Endothelial cell of umbilical vein (primary cell): Measurements from ENCODE around the gene CHST15. TPM values are rescaled to one million over a fixed set of nuclear protein-coding genes. Genes with fewer than 3 reads are reported as not detected.

Experiments
- BruUV-seq: library from RNA; stranded (reverse); fragments of 400-500 nt; replicated peaks from 2 replicates; lab custom pipeline; 2021; lab: Mats Ljungman, UMichigan
- CTCF ChIA-PET: fragments of 300-600, 350-600 bp; sonication (Branson Sonifier 250); formaldehyde crosslinking; loops from one replicate; lab custom pipeline; 2021; ENCODE audit warnings: antibody characterized with exemption, inconsistent platforms; lab: Charles Lee
- POLR2A ChIA-PET: fragments of 300-600, 350-600 bp; sonication (Branson Sonifier 250); formaldehyde crosslinking; loops from one replicate; lab custom pipeline; 2021; ENCODE audit warnings: antibody characterized with exemption, inconsistent platforms; lab: Charles Lee
- DNase-seq: peaks from one replicate; pipeline ENCODE4 v3.0.0-alpha.2; 2011; ENCODE audit warnings: low read depth, low spot score
- FAIRE-seq: peaks from 2 replicates; lab custom pipeline; 2011; peaks lifted over from hg19 to GRCh38; lab: Jason Lieb, UNC
- H2AFZ ChIP-seq: 2 replicates; pipeline ENCODE4 v1.6.0; 2012; ENCODE audit warnings: low read depth, low read length, control low read depth, inconsistent platforms
- H3K27ac ChIP-seq: 2 replicates; pipeline ENCODE4 v1.5.1; 2011; ENCODE audit warnings: low read depth, mild to moderate bottlenecking, control low read depth, low read length, moderate library complexity; ENCODE audit not compliant: insufficient read depth
- H3K27me3 ChIP-seq, 2 experiments: 2 replicates each; pipeline versions ENCODE4 v1.6.0 to v1.6.1; 2011; ENCODE audit warnings: low read length in 2 of 2, mixed read lengths in 1 of 2; ENCODE audit not compliant: control insufficient read depth in 2 of 2, insufficient read depth in 2 of 2
- H3K36me3 ChIP-seq, 2 experiments: 2 replicates in 1 of 2; 3 replicates in 1 of 2; pipeline ENCODE4 v1.5.1; 2011; ENCODE audit warnings: low read length in 2 of 2, mild to moderate bottlenecking in 1 of 2, moderate library complexity in 1 of 2; ENCODE audit not compliant: control insufficient read depth in 2 of 2, insufficient read depth in 2 of 2; ENCODE audit errors: extremely low read depth in 1 of 2
- H3K4me1 ChIP-seq: 3 replicates; pipeline ENCODE4 v1.5.1; 2011; ENCODE audit warnings: mild to moderate bottlenecking, low read length; ENCODE audit not compliant: control insufficient read depth, insufficient read depth; ENCODE audit errors: extremely low read depth
- H3K4me2 ChIP-seq: 2 replicates; pipeline ENCODE4 v1.6.1; 2011; ENCODE audit warnings: low read length, control low read depth, mixed read lengths; ENCODE audit not compliant: insufficient read depth
- H3K4me3 ChIP-seq, 3 experiments: fragments of 200-600 bp in 1 of 3; sonication (generic), shearing (Covaris generic) in 1 of 3; replicated peaks in 1 of 3; 2 replicates each; pipeline ENCODE4 v1.5.1; 2011 to 2016; ENCODE audit warnings: control low read depth in 3 of 3, low read length in 3 of 3, mild to moderate bottlenecking in 2 of 3, inconsistent platforms in 1 of 3, low read depth in 1 of 3, moderate library complexity in 1 of 3; ENCODE audit not compliant: insufficient read depth in 1 of 3
- H3K79me2 ChIP-seq: 2 replicates; pipeline ENCODE4 v1.6.0; 2012; ENCODE audit warnings: low read length, inconsistent platforms; ENCODE audit not compliant: control insufficient read depth, insufficient read depth
- H3K9ac ChIP-seq: replicated peaks from 2 replicates; pipeline ENCODE3; 2011; ENCODE audit warnings: low read length, control low read depth; ENCODE audit not compliant: insufficient read depth; ENCODE audit errors: extremely low read depth
- H3K9me1 ChIP-seq: replicated peaks from 3 replicates; pipeline ENCODE4 v1.6.0; 2011; ENCODE audit warnings: mild to moderate bottlenecking, low read length; ENCODE audit not compliant: control insufficient read depth, insufficient read depth; ENCODE audit errors: extremely low read depth
- H3K9me3 ChIP-seq: replicated peaks from 2 replicates; pipeline ENCODE4 v1.5.1; 2012; ENCODE audit warnings: low read length, inconsistent platforms; ENCODE audit not compliant: control insufficient read depth, insufficient read depth
- H4K20me1 ChIP-seq: replicated peaks from 2 replicates; pipeline ENCODE3; 2011; ENCODE audit warnings: mild to moderate bottlenecking, low read length; ENCODE audit not compliant: control insufficient read depth, insufficient read depth; ENCODE audit errors: extremely low read depth
- EZH2 ChIP-seq: IDR thresholded peaks from 2 replicates; pipeline ENCODE4 v1.6.1; 2012; ENCODE audit warnings: borderline replicate concordance, low read depth, mild to moderate bottlenecking, moderate library complexity, low read length, inconsistent platforms; ENCODE audit not compliant: severe bottlenecking
- FOS ChIP-seq: IDR thresholded peaks from 2 replicates; pipeline ENCODE4 v1.6.1; 2011; ENCODE audit warnings: mild to moderate bottlenecking, low read length, moderate library complexity, borderline replicate concordance; ENCODE audit not compliant: insufficient read depth
- GATA2 ChIP-seq: IDR thresholded peaks from 2 replicates; pipeline ENCODE4 v1.7.0; 2011; ENCODE audit warnings: low read depth, mild to moderate bottlenecking, moderate library complexity, mixed read lengths, low read length; ENCODE audit not compliant: insufficient read length, insufficient read depth
- JUN ChIP-seq: IDR thresholded peaks from 2 replicates; pipeline ENCODE4 v1.6.1; 2011; ENCODE audit warnings: borderline replicate concordance, low read depth; ENCODE audit not compliant: insufficient read length, insufficient read depth
- MYC ChIP-seq: IDR thresholded peaks from one replicate; pipeline ENCODE4 v1.6.1; 2011; ENCODE audit warnings: mild to moderate bottlenecking, low read depth, low read length
- POLR2A ChIP-seq: IDR thresholded peaks from 2 replicates; pipeline ENCODE4 v1.6.1; 2012; ENCODE audit warnings: low read depth, mild to moderate bottlenecking, control low read depth, low read length
- POLR2AphosphoS5 ChIP-seq: IDR thresholded peaks from 2 replicates; pipeline ENCODE4 v1.6.1; 2012; ENCODE audit warnings: low read depth, mild to moderate bottlenecking, control low read depth, low read length, moderate library complexity; ENCODE audit not compliant: insufficient read depth
- dilution Hi-C: fragments of 300-500 bp; cut with MboI; formaldehyde crosslinking; loops from one replicate; pipeline ENCODE4 v1.15.0; 2019; ENCODE audit warnings: low sequenced_read_pairs; ENCODE audit not compliant: extremely low pct_ligation_motif_present
- intact Hi-C: fragments of 100-400 bp; cut with micrococcal nuclease; formaldehyde crosslinking; loops from one replicate; pipeline ENCODE4 v1.10.0; 2022
- polyA plus RNA-seq, 4 experiments: library from polyadenylated mRNA; depleted of rRNA in 3 of 4; stranded (reverse) in 3 of 4; unstranded in 1 of 4; fragments of >200 nt; gene quantifications; 2 replicates each; pipeline versions ENCODE4 v1.2.1 to v1.2.3, GENCODE V29; 2011 to 2012; ENCODE audit warnings: missing spikeins in 1 of 4
- total RNA-seq: library from RNA; stranded (reverse); gene quantifications from 2 replicates; pipeline ENCODE4 v1.2.3, GENCODE V29; 2021
- TF ChIP-seq, protein P1 (sequence below): IDR thresholded peaks from 2 replicates; pipeline ENCODE4 v1.6.1; 2011; ENCODE audit not compliant: insufficient read depth, insufficient read length
- TF ChIP-seq, protein P2 (sequence below), 2 donors: IDR thresholded peaks; 1 replicate in 1 of 2; 2 replicates in 1 of 2; pipeline ENCODE4 v1.5.1; 2011; ENCODE audit warnings: low read length in 2 of 2, mild to moderate bottlenecking in 2 of 2, moderate library complexity in 2 of 2, control low read depth in 1 of 2, inconsistent platforms in 1 of 2, low read depth in 1 of 2; ENCODE audit not compliant: insufficient read depth in 1 of 2; ENCODE audit errors: extremely low read depth in 1 of 2

CHST15 gene
- total and polyA plus RNA-seq, 2 donors (not counting 3 experiments of a cell fraction or from before 2014, with no cell fraction given) = 23.1 to 29.2 TPM

DNA sequence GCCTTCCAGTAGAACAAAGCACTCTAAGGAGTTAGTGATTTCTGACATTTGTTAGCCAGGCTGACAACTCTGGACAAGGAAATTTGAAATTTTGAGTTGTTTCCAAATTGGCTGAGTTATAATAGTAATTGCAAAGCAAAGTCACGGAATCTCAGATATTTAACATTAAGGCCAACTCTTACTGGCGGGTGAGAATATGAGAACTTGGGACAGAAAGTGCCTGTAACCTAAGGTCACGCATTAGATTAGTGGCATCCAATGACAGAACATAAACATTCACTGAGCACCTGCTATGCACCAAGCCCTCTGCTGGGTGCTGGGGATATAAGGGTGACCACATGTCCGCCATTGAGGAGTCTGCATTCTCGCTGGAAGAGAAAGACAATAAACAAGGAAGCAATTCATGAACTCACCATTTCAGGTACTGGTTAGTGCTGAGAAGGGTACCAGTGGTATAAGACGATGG, 45.5 kb upstream of the CHST15 start:
- H4K20me1 ChIP-seq = no peaks in the 10 kb centered on the region
- no peaks in the 10 kb centered on the region for H3K79me2 ChIP-seq
- H2AFZ ChIP-seq = no peak overlapping the region
- TF ChIP-seq MYC = no peak
- H3K4me3 ChIP-seq = no peak overlapping the region
- dilution Hi-C loops = no loop called here
- FAIRE-seq (no peak), DNase-seq (no peak)
- H3K9me1 ChIP-seq = no peaks in the 10 kb centered on the region
- H3K9ac ChIP-seq = no peak overlapping the region
- no peaks in the 10 kb centered on the region for H3K4me1 ChIP-seq
- peaks cover 0 to 3% of the 10 kb centered on the region in 2 experiments for H3K27me3 ChIP-seq
- no peaks in the 10 kb centered on the region for H3K36me3 ChIP-seq
- no TSS peak for BruUV-seq
- H3K4me2 ChIP-seq = no peak overlapping the region
- no peak overlapping the region for H3K27ac ChIP-seq
- CTCF ChIA-PET = no interaction called here
- H3K9me3 ChIP-seq = no peaks in the 10 kb centered on the region
- intact Hi-C loops = no loop called here
- POLR2A ChIA-PET = no interaction called here

DNA sequence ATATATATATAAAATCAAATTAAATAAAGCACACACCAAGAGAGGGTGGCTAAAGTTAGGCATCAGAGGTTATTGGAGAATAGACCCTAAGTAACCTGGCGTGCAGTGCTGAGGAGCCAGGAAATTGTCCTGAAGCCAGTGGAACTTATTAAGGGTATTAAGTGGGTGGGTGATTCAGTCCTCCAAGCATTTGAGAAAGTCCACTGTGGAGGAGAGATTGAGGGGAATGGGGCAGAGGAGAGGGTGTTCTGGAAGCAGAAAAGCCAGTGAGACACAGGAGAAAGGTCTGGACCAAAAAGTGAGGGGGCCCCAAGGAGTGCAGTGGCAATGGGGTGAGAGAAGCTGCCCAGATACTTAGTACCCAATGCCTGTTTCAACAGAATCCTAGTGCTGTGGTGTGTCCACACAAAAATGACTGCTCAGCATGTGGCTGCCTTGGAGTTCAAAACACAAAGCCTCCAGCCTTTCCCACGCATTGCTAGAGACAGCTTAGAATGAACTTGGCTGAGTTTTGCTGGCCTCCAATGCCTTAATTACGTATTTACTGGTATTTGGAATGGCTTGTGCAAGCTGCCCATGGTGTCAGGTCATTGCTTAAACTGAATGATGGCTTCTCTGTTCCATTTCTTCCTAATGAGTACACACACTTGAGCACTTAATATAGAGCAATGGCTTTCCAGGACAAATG, 44.9 kb upstream of the CHST15 start:
- Histone ChIP-seq H3K4me1 (no peaks in the 10 kb centered on the region), H3K4me3 (no peak overlapping the region), H3K36me3 (no peaks in the 10 kb centered on the region), H3K27ac (no peak overlapping the region), H4K20me1 (no peaks in the 10 kb centered on the region), H3K4me2 (no peak overlapping the region), H3K9me1 (no peaks in the 10 kb centered on the region), H3K27me3 (peaks cover 0 to 3% of the 10 kb centered on the region in 2 experiments), H3K79me2 (no peaks in the 10 kb centered on the region), H3K9ac (no peak overlapping the region), H2AFZ (no peak overlapping the region), H3K9me3 (no peaks in the 10 kb centered on the region)
- no TSS peak for BruUV-seq
- TF ChIP-seq JUN (no peak), EZH2 (no peak), GATA2 (no peak), MYC (no peak), POLR2A (no peak), POLR2AphosphoS5 (no peak), FOS (no peak)
- TF ChIP-seq, protein P1, sequence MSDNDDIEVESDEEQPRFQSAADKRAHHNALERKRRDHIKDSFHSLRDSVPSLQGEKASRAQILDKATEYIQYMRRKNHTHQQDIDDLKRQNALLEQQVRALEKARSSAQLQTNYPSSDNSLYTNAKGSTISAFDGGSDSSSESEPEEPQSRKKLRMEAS = no peak
- TF ChIP-seq, protein P2, sequence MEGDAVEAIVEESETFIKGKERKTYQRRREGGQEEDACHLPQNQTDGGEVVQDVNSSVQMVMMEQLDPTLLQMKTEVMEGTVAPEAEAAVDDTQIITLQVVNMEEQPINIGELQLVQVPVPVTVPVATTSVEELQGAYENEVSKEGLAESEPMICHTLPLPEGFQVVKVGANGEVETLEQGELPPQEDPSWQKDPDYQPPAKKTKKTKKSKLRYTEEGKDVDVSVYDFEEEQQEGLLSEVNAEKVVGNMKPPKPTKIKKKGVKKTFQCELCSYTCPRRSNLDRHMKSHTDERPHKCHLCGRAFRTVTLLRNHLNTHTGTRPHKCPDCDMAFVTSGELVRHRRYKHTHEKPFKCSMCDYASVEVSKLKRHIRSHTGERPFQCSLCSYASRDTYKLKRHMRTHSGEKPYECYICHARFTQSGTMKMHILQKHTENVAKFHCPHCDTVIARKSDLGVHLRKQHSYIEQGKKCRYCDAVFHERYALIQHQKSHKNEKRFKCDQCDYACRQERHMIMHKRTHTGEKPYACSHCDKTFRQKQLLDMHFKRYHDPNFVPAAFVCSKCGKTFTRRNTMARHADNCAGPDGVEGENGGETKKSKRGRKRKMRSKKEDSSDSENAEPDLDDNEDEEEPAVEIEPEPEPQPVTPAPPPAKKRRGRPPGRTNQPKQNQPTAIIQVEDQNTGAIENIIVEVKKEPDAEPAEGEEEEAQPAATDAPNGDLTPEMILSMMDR (IDR thresholded peaks at IDR 0.05; ENCODE audit: extremely low read depth in 1 of 2, insufficient read depth in 1 of 2, low read depth in 1 of 2, low read length in 2 of 2) = no peak
- no peak for FAIRE-seq
- POLR2A ChIA-PET = no interaction called here
- intact Hi-C loops = no loop called here
- CTCF ChIA-PET = no interaction called here
- DNase-seq = no peak
- dilution Hi-C loops = no loop called here
